Lower leg skin (tissue), 4 donors: ENCODE data around the gene DPH1. TPM values are rescaled to one million over a fixed set of nuclear protein-coding genes. Genes with fewer than 3 reads are reported as not detected.

Experiments
- DNase-seq, 2 donors: peaks; one replicate each; pipeline ENCODE4 v3.0.0-alpha.2; 2019; ENCODE audit warnings: low spot score in 2 of 2
- H3K4me3 ChIP-seq: fragments of 200-600 bp; sonication (generic); 2 replicates; pipeline ENCODE4 v1.5.1; 2017; ENCODE audit warnings: mild to moderate bottlenecking, low read depth; ENCODE audit not compliant: poor library complexity, severe bottlenecking
- POLR2A ChIP-seq, 2 donors: fragments of 450-650 bp; IDR thresholded peaks; one replicate each; pipeline ENCODE4 v1.6.1; 2016 to 2017; ENCODE audit warnings: antibody characterized with exemption in 2 of 2, mild to moderate bottlenecking in 1 of 2, moderate library complexity in 1 of 2
- WGBS, 2 donors: methylation state at CpG; one replicate each; pipeline ENCODE4 v1.1.5; 2018; 5-methylcytosine and 5-hydroxymethylcytosine counted together
- intact Hi-C: fragments of 100-400 bp; cut with DNase I; formaldehyde crosslinking; loops from one replicate; pipeline ENCODE4 v1.15.0; 2023; ENCODE audit warnings: low total_unique reads
- total RNA-seq, 4 donors: library from RNA; depleted of rRNA; stranded (reverse); fragments of >200 nt; gene quantifications; one replicate each; pipeline ENCODE4 v1.1.0, GENCODE V29; 2016
- TF ChIP-seq, protein P1 (sequence below), 3 donors: fragments of 450-650 bp; IDR thresholded peaks; one replicate each; pipeline ENCODE4 v1.5.1; 2016; ENCODE audit warnings: antibody characterized with exemption in 3 of 3, mild to moderate bottlenecking in 3 of 3, moderate library complexity in 2 of 3

DPH1 gene
- total RNA-seq, 4 donors from 2014 or later: 50.4 to 80.0 (median 61.2) TPM

GRCh38 chr17:2028737-2029136 lies 1.2 kb upstream of the DPH1 start:
- TF ChIP-seq, protein P1, sequence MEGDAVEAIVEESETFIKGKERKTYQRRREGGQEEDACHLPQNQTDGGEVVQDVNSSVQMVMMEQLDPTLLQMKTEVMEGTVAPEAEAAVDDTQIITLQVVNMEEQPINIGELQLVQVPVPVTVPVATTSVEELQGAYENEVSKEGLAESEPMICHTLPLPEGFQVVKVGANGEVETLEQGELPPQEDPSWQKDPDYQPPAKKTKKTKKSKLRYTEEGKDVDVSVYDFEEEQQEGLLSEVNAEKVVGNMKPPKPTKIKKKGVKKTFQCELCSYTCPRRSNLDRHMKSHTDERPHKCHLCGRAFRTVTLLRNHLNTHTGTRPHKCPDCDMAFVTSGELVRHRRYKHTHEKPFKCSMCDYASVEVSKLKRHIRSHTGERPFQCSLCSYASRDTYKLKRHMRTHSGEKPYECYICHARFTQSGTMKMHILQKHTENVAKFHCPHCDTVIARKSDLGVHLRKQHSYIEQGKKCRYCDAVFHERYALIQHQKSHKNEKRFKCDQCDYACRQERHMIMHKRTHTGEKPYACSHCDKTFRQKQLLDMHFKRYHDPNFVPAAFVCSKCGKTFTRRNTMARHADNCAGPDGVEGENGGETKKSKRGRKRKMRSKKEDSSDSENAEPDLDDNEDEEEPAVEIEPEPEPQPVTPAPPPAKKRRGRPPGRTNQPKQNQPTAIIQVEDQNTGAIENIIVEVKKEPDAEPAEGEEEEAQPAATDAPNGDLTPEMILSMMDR (IDR thresholded peaks at IDR 0.05): no peak
- no peak for TF ChIP-seq POLR2A (IDR thresholded peaks at IDR 0.05)
- intact Hi-C loops: loop anchor here (5.0 kb wide), 1 partner anchor 121 kb away; no protein-coding TSS in a partner anchor
- H3K4me3 ChIP-seq: no peak overlapping the region
- WGBS, 2 donors: 57% methylated on average over 6 of the region's 6 CpGs
- no peak for DNase-seq

GRCh38 chr17:2030779-2031163 lies 818 bp downstream of the DPH1 start:
- intact Hi-C loops: no loop called here
- no peak for DNase-seq
- TF ChIP-seq, protein P1 (IDR thresholded peaks at IDR 0.05): no peak
- TF ChIP-seq POLR2A (IDR thresholded peaks at IDR 0.05): no peak
- WGBS, 2 donors: 12 to 15% methylated on average over 10 of the region's 10 CpGs
- peak overlapping the region; percentile 89 for H3K4me3 ChIP-seq

GRCh38 chr17:2033153-2033552 lies 3.2 kb downstream of the DPH1 start:
- intact Hi-C loops: no loop called here
- DNase-seq: no peak
- H3K4me3 ChIP-seq: no peak overlapping the region
- WGBS, 2 donors: 91 to 95% methylated on average over 7 of the region's 7 CpGs
- TF ChIP-seq, protein P1 (IDR thresholded peaks at IDR 0.05): no peak
- no peak for TF ChIP-seq POLR2A (IDR thresholded peaks at IDR 0.05)

DNA sequence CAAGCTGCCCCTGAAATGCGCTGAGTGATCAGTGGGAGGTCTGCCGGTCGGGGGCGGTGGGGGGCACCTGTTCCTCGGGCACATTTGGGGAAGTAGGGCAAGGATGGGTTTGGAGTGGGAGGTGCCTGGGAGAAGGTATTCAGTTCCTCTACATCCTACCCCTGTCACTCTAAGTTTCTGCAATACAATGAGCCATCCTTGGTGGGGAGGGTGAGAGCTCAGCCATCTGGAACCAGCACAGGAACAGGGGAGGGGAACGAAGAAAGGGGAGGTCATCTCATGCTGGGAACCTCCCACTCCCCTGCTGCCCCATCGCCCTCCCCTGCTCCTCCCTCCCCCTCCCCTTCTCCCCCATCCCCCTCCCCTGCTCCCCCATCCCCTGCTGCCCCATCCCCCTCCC lies 4.2 kb downstream of the DPH1 start:
- TF ChIP-seq POLR2A (IDR thresholded peaks at IDR 0.05): no peak
- TF ChIP-seq, protein P1 (IDR thresholded peaks at IDR 0.05): no peak
- DNase-seq: no peak
- 83 to 86% methylated on average over 6 to 7 of the region's 7 CpGs for WGBS, 2 donors
- H3K4me3 ChIP-seq: no peak overlapping the region
- intact Hi-C loops: no loop called here

GRCh38 chr17:2034806-2035540 lies 5.0 kb downstream of the DPH1 start:
- TF ChIP-seq, protein P1 (IDR thresholded peaks at IDR 0.05): no peak
- no peak for DNase-seq
- intact Hi-C loops: no loop called here
- no peak overlapping the region for H3K4me3 ChIP-seq
- WGBS, 2 donors: 48 to 55% methylated on average over 5 of the region's 9 CpGs
